ENCODE results near the gene BIK. TPM values are rescaled to one million over a fixed set of nuclear protein-coding genes. Genes with fewer than 3 reads are reported as not detected.

Gene BIK, protein sequence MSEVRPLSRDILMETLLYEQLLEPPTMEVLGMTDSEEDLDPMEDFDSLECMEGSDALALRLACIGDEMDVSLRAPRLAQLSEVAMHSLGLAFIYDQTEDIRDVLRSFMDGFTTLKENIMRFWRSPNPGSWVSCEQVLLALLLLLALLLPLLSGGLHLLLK
- 1 to 10 TPM in 1 of 2 experiments, under 1 TPM in 1; 0.64 to 1.8 TPM for total RNA-seq

DNA sequence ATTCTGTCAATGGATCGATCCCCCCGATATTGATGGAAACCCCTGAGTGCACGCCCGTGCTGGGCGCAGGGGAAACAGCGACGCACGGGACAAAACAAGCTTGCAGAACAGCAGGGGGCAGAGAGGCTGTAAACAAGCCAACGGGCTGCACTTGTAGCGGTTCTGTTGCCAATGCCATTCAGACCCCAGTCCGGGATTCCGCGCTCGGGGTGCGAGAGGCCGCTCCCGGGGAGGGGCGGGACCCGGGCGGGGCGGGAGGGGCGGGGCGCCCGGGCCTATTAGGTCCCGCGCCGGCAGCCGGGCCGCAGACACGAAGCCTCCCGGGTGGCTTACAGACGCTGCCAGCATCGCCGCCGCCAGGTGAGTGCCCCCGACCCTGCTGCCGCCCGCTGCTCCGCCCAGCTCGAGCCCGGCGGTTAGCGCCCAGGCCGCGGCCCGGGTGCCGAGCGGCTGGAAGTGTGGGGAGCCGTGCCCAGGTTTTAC, at the start of gene BIK:
TSS of gene BIK (plus strand) at position 307 of the 483 bp plus-strand sequence. CDS start 13,273 bp downstream, outside the sequence.
- DNase-seq (peak; percentile 55), ATAC-seq (ENCODE audit: low read depth) (peak; percentile 44)
- Mint-ChIP-seq H3K36me3 (no peaks in the 10 kb centered on the region), H3K27ac (no peak within 1 kb of the TSS), H3K4me1 (peaks cover 9% of the 10 kb centered on the region), H3K4me3 (peak within 1 kb of the TSS; percentile 78), H3K9me3 (no peaks in the 10 kb centered on the region), H3K27me3 (peaks cover 31% of the 10 kb centered on the region)
- POLR2A ChIA-PET = no interaction called here

DNA sequence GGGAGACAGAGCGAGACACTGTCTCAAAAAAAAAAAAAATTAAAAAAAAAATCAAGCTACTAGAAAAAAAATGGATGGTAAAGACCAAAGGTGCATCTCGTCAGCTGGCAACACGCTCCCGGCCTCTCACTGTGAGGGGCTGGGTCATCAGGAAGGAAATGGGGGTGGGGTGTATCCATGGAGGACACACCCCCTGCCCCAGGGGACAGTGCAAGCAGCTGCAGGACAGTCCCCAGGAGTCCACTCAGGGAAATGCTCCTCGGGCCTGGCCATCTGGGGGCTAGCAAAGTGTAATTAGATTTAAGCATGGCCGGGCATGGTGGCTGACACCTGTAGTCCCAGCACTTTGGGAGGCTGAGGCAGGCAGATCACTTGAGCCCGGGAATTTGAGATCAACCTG, 44.4 kb upstream of the BIK start:
- Mint-ChIP-seq H3K4me1 (no peaks in the 10 kb centered on the region), H3K27me3 (no peaks in the 10 kb centered on the region), H3K27ac (no peak overlapping the region), H3K4me3 (no peak overlapping the region), H3K36me3 (peaks cover 6% of the 10 kb centered on the region), H3K9me3 (no peaks in the 10 kb centered on the region)
- POLR2A ChIA-PET = no interaction called here
- DNase-seq (no peak), ATAC-seq (ENCODE audit: low read depth) (no peak)

DNA sequence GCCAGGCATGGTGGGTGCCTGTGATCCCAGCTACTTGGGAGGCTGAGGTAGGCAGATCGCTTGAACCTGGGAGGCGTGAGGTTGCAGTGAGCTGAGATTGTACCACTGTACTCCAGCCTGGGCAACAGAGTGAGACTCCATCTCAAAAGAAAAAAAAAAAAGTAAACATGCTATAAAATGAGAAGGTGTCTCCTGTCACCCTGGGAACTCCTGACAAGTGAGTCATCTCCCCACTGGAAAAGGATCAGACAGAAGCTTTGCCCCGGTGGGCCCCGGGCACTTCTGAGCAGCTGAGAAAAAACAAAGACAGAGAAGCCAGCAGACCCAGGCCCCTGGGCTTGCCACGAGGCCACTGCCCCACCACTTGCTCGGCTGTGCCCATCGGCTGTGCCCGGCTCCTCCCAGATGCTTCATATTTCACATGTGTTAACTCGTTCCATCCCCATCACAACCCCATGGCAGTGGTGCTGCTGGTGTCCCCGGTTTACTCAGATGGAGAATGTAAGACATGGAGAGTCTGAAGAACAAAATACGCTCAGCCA, 43.6 kb upstream of the BIK start:
- Mint-ChIP-seq H3K4me3 (no peak overlapping the region), H3K4me1 (no peaks in the 10 kb centered on the region), H3K9me3 (no peaks in the 10 kb centered on the region), H3K27ac (no peak overlapping the region), H3K27me3 (no peaks in the 10 kb centered on the region), H3K36me3 (peaks cover 2% of the 10 kb centered on the region)
- ATAC-seq (ENCODE audit: low read depth) (no peak), DNase-seq (no peak)
- POLR2A ChIA-PET = no interaction called here

DNA sequence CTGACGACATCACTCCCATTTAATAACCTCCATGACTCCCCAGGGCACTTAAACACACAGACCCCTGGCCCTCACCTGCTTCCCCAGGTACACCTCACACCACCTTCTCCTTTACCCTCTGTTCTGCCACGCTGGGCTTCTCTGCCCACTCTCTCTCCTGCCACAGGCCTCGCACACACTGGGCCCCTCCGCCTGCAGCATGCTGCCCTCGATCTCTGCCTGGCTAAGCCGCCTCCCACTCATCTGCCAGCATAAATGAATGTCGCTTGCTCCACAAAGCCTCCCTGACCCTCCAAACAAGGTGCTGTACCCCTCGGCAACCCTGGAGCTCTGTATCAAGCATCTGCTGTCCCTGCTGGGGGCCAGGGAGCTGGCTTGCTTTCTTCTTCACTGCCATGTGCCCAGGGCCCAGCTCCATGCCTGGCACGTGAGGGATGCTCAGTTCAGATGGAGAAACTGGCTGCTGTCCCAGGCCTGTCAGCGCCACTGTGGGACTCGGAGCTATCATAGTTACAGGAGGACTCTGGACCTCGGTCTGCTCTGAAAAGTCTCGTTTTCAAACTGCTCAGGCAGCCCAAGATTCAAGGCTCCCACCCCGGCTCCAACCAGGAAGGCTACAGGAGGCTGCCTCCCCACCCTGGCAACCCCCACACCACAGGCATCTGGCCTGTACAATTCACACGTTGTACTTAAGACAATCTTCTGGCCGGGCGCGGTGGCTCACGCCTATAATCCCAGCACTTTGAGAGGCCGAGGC, 33.3 kb upstream of the BIK start:
- no peak for ATAC-seq (ENCODE audit: low read depth)
- Mint-ChIP-seq H3K4me3 (no peak overlapping the region), H3K4me1 (no peaks in the 10 kb centered on the region), H3K9me3 (no peaks in the 10 kb centered on the region), H3K27ac (no peak overlapping the region), H3K36me3 (no peaks in the 10 kb centered on the region), H3K27me3 (no peaks in the 10 kb centered on the region)
- POLR2A ChIA-PET = no interaction called here
- DNase-seq = no peak

DNA sequence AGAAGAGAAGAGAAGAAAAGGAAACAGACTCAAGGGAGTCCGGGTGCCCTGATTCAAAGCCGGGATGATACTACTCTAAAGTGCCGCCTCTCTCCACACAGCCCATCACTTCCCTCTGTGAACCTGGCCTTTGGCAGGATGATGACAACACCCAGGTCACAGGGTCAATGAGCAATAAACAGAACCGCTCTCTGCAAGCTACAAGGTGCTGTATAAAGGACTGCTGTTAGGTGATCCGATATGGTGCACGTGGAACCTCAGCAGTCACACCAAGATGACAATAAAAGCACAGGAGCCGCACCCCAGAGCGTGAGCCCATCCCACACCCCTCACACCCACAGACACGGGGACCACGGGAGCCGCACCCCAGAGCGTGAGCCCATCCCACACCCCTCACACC, 32.0 kb upstream of the BIK start:
- Mint-ChIP-seq H3K9me3 (no peaks in the 10 kb centered on the region), H3K27ac (no peak overlapping the region), H3K27me3 (no peaks in the 10 kb centered on the region), H3K4me3 (no peak overlapping the region), H3K36me3 (no peaks in the 10 kb centered on the region), H3K4me1 (no peaks in the 10 kb centered on the region)
- POLR2A ChIA-PET = no interaction called here
- DNase-seq (no peak), ATAC-seq (ENCODE audit: low read depth) (no peak)

DNA sequence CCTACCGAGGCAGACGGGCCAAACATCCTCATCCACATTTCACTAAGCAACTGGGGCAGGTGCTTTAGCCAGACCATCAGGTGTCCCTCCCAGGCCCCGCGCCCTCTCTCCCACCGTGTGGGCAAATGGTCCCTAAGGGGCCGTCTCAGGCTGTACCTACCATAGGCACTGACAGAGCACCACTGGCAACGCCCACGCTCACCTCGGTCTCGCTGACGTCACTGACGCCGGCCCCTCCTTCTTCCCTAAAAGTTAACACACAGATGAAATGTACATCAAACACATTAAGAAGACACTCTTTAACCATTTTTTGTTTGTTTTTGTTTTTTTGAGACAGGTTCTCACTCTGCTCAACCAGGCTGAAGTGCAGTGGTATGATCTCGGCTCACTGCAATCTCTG, 30.8 kb upstream of the BIK start:
- Mint-ChIP-seq H3K4me3 (no peak overlapping the region), H3K4me1 (no peaks in the 10 kb centered on the region), H3K9me3 (no peaks in the 10 kb centered on the region), H3K27ac (no peak overlapping the region), H3K36me3 (no peaks in the 10 kb centered on the region), H3K27me3 (no peaks in the 10 kb centered on the region)
- POLR2A ChIA-PET = no interaction called here
- DNase-seq (no peak), ATAC-seq (ENCODE audit: low read depth) (no peak)

DNA sequence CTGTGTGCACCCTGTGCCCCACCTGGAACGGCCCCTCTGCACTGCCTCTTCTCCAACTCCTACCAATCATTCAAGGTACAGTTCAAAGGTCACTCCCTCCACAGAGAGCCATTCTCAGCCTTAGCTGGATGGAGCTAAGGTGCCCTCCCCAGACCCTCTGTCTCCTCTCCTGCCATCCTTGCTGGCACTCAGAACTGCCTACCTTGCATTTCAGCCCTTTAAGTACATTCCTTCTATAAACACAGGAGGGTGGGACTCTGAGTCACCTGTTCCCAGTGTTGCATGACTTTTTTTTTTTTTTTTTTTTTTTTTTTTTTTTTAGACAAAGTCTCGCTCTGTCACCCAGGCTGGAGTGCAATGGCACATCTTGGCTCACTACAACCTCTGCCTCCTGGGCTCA, 29.9 kb upstream of the BIK start:
- POLR2A ChIA-PET = interaction anchor here (0.6 kb wide), 1 partner anchor 161 kb away, joined by 3 read pairs; no protein-coding TSS in a partner anchor
- ATAC-seq (ENCODE audit: low read depth) (no peak), DNase-seq (no peak)
- no peak overlapping the region for H3K27ac Mint-ChIP-seq
- H3K27me3 Mint-ChIP-seq = no peaks in the 10 kb centered on the region
- peaks cover 2% of the 10 kb centered on the region for H3K4me1 Mint-ChIP-seq
- H3K4me3 Mint-ChIP-seq = no peak overlapping the region
- peaks cover 4% of the 10 kb centered on the region for H3K36me3 Mint-ChIP-seq
- H3K9me3 Mint-ChIP-seq = no peaks in the 10 kb centered on the region

DNA sequence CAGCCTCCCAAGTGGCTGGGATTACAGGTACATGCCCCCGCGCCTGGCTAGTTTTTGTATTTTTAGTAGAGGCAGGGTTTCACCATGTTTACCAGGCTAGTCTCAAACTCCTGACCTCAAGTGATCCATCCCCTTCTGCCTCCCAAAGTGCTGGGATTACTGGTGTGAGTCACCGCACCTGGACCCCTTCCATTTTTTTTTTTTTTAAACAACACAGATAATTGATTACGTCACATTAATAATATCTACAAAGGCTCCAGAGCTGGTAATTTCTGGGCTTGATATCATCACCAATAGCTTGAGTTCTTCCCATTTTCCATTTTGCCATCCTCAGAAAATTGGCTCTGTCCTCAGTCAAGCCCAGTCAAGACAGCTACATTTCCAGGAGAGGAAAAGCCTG, 28.6 kb upstream of the BIK start:
- Mint-ChIP-seq H3K27ac (no peak overlapping the region), H3K4me3 (no peak overlapping the region), H3K4me1 (peaks cover 10% of the 10 kb centered on the region), H3K27me3 (no peaks in the 10 kb centered on the region), H3K9me3 (no peaks in the 10 kb centered on the region), H3K36me3 (peaks cover 6% of the 10 kb centered on the region)
- DNase-seq (no peak), ATAC-seq (ENCODE audit: low read depth) (no peak)
- POLR2A ChIA-PET = no interaction called here

DNA sequence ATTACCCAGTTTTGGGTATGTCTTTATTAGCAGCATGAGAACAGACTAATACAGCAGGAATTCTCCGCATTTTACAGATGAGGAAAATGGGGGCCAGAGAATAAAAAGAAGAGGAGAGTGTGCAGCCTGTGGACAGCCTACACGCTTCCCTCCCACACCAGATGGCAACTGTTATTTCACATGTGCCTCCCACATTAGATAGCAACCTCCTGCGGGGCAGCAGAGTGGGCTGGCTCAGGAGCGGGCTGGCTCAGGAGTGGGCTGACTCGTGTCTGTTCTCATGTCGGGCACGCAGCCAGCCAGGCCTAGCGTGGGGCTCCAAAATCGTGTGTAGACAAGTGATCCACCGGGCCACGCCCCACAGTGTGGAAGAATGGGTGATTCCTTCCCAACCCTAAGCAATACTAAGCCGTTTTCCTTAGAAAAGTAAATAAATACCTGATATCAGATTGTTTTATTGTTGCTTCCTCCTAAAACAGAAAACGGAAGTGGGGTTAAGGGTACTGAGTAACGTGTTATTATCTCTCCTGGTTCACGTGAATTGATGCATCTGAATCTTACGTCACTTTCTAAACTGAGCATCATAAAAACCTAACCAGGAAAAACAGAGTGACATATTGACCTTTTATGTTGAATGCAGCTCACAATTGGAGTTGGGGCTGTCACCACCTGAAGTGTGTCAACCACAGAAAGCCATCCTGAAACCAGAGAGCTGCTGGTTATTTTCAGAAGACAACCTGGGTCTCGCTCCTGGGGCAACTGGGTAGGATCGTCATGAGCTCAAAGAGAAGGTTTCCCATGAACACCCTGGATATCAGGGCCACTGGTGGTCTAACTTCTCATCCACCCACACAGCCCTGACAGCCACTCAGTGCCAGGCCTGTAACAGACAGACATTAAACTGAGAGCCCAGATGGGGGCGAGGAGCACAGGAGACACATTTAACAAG, 24.6 kb upstream of the BIK start:
- H3K9me3 Mint-ChIP-seq = no peaks in the 10 kb centered on the region
- peak overlapping the region; percentile 51 for H3K27ac Mint-ChIP-seq

DNA sequence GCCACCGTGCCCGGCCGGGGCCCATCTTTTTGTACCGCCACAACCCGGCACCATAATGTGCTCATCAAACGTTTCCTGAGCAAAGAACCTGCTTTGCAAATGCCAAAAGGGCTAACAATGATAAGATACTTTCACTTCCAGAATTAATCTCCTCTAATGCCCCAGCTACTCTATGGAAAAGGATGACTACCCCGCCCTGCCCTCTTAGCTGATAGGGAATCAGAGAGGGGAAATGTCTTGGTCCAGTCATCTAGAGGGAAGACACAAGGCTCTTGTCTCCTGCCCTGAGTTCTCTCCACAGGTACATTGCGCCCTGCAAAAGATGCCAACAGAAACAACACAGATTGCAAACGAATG, 21.9 kb upstream of the BIK start:
- Mint-ChIP-seq H3K4me1 (peaks cover 19% of the 10 kb centered on the region), H3K36me3 (peaks cover 6% of the 10 kb centered on the region), H3K27me3 (peaks cover 2% of the 10 kb centered on the region), H3K27ac (peak overlapping the region; percentile 87), H3K4me3 (peak overlapping the region; percentile 88), H3K9me3 (no peaks in the 10 kb centered on the region)
- POLR2A ChIA-PET = interaction anchor here (0.7 kb wide), 1 partner anchor 221 kb away, joined by 4 read pairs; no protein-coding TSS in a partner anchor
- ATAC-seq (ENCODE audit: low read depth) = no peak
- DNase-seq = no peak

More for the DNA sequence above, 24.6 kb upstream of the BIK start:
- H3K27me3 Mint-ChIP-seq = no peaks in the 10 kb centered on the region
- ATAC-seq (ENCODE audit: low read depth) (no peak), DNase-seq (no peak)
- peaks cover 6% of the 10 kb centered on the region for H3K36me3 Mint-ChIP-seq
- POLR2A ChIA-PET = interaction anchor here (1.3 kb wide), 1 partner anchor 471 kb away, joined by 4 read pairs; the partner anchor contains the start of gene POLDIP3
- H3K4me3 Mint-ChIP-seq = no peak overlapping the region
- peaks cover 16% of the 10 kb centered on the region for H3K4me1 Mint-ChIP-seq

DNA sequence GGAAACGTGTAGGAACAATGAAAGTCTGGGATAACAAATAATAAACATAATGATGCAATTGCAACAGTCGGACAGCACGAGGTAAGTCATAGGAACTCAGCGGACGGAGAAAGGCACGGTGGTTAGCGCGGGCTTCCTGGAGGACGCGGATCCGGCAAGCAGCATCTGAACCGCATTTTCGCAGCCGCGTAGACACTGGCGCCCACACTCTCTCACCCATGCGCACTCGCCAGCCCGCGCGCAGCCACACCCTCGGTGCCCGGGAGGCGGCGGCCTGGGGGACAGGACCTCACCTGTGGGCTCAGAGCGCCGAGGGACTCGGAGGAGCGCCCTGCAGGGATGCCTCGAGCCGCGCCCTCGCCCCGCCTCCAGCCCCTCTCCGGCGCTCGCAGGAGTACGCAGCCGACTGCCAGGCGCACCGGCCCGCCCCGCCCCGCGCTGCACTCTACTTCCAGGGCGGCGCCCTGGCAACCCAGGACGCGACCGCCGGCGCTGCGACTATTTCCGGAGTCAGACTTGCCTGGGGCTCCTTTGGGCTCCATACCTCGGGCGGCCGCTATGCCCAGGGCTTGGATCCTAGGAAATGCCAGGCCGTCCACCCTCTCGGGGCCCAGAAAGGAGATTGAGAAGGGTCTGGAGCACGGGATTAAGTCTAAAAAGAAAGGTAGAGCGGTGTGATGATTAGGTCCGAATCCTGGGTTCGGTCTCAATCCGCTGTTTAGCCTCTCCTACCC, 21.4 kb upstream of the BIK start, which contains the start of gene TTLL1:
TSS of gene TTLL1 (minus strand) at position 408 of the 734 bp plus-strand sequence. CDS start 13,805 bp downstream, outside the sequence.
- POLR2A ChIA-PET = no interaction called here
- ATAC-seq (ENCODE audit: low read depth) = peak; percentile 96

DNA sequence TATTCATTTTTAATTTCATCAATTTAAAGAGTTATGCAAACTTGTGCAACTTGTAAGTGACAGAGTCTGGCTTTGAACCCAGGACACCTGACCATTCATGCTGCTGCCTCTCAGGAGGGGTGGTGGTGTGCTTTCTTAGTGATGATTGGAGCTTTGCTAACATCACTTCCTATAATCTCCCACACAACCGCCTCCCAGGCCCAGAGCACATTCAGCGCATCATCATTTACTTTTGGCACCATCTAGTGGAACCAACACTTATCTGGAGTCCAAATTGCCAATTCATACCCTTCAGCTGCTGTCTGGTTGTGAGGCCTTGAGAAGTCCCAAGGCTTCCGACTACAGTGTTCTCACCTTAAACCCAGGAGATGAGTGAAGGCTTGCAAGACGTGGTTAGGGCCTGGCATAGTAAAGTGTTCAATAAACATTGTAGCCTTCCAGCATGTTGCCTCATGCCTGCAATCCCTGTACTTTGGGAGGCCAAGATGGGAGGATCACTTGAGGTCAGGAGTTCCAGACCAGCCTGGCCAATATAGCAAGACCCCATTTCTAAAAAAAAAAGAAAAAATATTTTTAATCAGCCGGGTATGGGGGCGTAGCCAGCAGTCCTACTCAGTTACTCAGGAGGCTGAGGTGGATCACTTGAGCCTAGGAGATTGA, 20.3 kb upstream of the BIK start:
- H3K9me3 Mint-ChIP-seq = no peaks in the 10 kb centered on the region
- H3K36me3 Mint-ChIP-seq = peaks cover 5% of the 10 kb centered on the region
- peak; percentile 31 for ATAC-seq (ENCODE audit: low read depth)
- H3K4me3 Mint-ChIP-seq = peak overlapping the region; percentile 69
- DNase-seq = peak; percentile 42
- H3K27me3 Mint-ChIP-seq = peaks cover 2% of the 10 kb centered on the region
- H3K4me1 Mint-ChIP-seq = peaks cover 18% of the 10 kb centered on the region
- POLR2A ChIA-PET = interaction anchor here (0.6 to 1.9 kb wide), 2 partner anchors 475 to 476 kb away, joined by 3 to 4 read pairs; partner anchors contain the start of gene POLDIP3
- H3K27ac Mint-ChIP-seq = no peak overlapping the region

More for the DNA sequence above, 21.4 kb upstream of the BIK start, which contains the start of gene TTLL1:
- DNase-seq = peak; percentile 94
- H3K9me3 Mint-ChIP-seq = no peaks in the 10 kb centered on the region
- peaks cover 6% of the 10 kb centered on the region for H3K36me3 Mint-ChIP-seq
- H3K4me3 Mint-ChIP-seq = peak within 1 kb of the TSS; percentile 88
- peaks cover 19% of the 10 kb centered on the region for H3K4me1 Mint-ChIP-seq
- H3K27me3 Mint-ChIP-seq = peaks cover 2% of the 10 kb centered on the region
- H3K27ac Mint-ChIP-seq = peak within 1 kb of the TSS; percentile 87
